ENCODE measurements around the gene PIK3C2B. TPM values are rescaled to one million over a fixed set of nuclear protein-coding genes. Genes with fewer than 3 reads are reported as not detected.
A peak's percentile ranks its signal among the peaks of the same experiment; 100 is the strongest.
"Not testable (repeated sequence)": the region's sequence is repeated elsewhere in the genome, so short reads cannot be mapped to it uniquely, and the experiment has no call there.

The PIK3C2B gene
- total RNA-seq, 3 donors from 2014 or later: 17.6 to 31.5 (median 24.9) TPM

GRCh38 chr1:204529371-204529895, 34.8 kb upstream of the PIK3C2B start:
- intact Hi-C loops (cut with DNase I; ENCODE audit: low total_unique reads): no loop called here
- Histone ChIP-seq H3K27ac (no peak overlapping the region), H3K9me3 (no peaks in the 10 kb centered on the region), H3K4me3 (no peak overlapping the region), H3K4me1 (no peaks in the 10 kb centered on the region), H3K36me3 (peaks cover 5% of the 10 kb centered on the region), H3K27me3 (no peaks in the 10 kb centered on the region)
- TF ChIP-seq, protein P1, sequence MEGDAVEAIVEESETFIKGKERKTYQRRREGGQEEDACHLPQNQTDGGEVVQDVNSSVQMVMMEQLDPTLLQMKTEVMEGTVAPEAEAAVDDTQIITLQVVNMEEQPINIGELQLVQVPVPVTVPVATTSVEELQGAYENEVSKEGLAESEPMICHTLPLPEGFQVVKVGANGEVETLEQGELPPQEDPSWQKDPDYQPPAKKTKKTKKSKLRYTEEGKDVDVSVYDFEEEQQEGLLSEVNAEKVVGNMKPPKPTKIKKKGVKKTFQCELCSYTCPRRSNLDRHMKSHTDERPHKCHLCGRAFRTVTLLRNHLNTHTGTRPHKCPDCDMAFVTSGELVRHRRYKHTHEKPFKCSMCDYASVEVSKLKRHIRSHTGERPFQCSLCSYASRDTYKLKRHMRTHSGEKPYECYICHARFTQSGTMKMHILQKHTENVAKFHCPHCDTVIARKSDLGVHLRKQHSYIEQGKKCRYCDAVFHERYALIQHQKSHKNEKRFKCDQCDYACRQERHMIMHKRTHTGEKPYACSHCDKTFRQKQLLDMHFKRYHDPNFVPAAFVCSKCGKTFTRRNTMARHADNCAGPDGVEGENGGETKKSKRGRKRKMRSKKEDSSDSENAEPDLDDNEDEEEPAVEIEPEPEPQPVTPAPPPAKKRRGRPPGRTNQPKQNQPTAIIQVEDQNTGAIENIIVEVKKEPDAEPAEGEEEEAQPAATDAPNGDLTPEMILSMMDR (IDR thresholded peaks at IDR 0.05): no peak
- no peak for TF ChIP-seq POLR2AphosphoS5 (IDR thresholded peaks at IDR 0.05)
- no peak for TF ChIP-seq POLR2A (IDR thresholded peaks at IDR 0.05)
- no peak for DNase-seq (ENCODE audit: low spot score in 2 of 2)

GRCh38 chr1:204528677-204529076, 34.1 kb upstream of the PIK3C2B start:
- TF ChIP-seq POLR2AphosphoS5 (IDR thresholded peaks at IDR 0.05): no peak
- TF ChIP-seq, protein P1 (IDR thresholded peaks at IDR 0.05): no peak
- no peak for TF ChIP-seq POLR2A (IDR thresholded peaks at IDR 0.05)
- DNase-seq (ENCODE audit: low spot score in 2 of 2): no peak
- Histone ChIP-seq H3K27me3 (no peaks in the 10 kb centered on the region), H3K36me3 (peaks cover 5% of the 10 kb centered on the region), H3K9me3 (no peaks in the 10 kb centered on the region), H3K27ac (no peak overlapping the region), H3K4me1 (no peaks in the 10 kb centered on the region), H3K4me3 (no peak overlapping the region)
- intact Hi-C loops (cut with DNase I; ENCODE audit: low total_unique reads): no loop called here

GRCh38 chr1:204528241-204528640, 33.6 kb upstream of the PIK3C2B start:
- H3K27me3 ChIP-seq: no peaks in the 10 kb centered on the region
- H3K36me3 ChIP-seq: peaks cover 5% of the 10 kb centered on the region
- no peak overlapping the region for H3K27ac ChIP-seq
- intact Hi-C loops (cut with DNase I; ENCODE audit: low total_unique reads): no loop called here
- DNase-seq (ENCODE audit: low spot score in 2 of 2): no peak
- H3K4me1 ChIP-seq: no peaks in the 10 kb centered on the region
- H3K4me3 ChIP-seq: no peak overlapping the region
- H3K9me3 ChIP-seq: no peaks in the 10 kb centered on the region
- TF ChIP-seq POLR2AphosphoS5 (IDR thresholded peaks at IDR 0.05): no peak
- TF ChIP-seq, protein P1 (IDR thresholded peaks at IDR 0.05): no peak
- no peak for TF ChIP-seq POLR2A (IDR thresholded peaks at IDR 0.05)

- no peak overlapping the region for H3K4me3 ChIP-seq
- intact Hi-C loops (cut with DNase I; ENCODE audit: low total_unique reads): no loop called here
- H3K27ac ChIP-seq: no peak overlapping the region
- H3K4me1 ChIP-seq: peaks cover 0 to 3% of the 10 kb centered on the region in 2 donors
- H3K27me3 ChIP-seq: no peaks in the 10 kb centered on the region
- H3K36me3 ChIP-seq: no peaks in the 10 kb centered on the region
- no peaks in the 10 kb centered on the region for H3K9me3 ChIP-seq
- no peak for DNase-seq (ENCODE audit: low spot score in 2 of 2)
- TF ChIP-seq POLR2AphosphoS5 (IDR thresholded peaks at IDR 0.05): no peak
- TF ChIP-seq, protein P1 (IDR thresholded peaks at IDR 0.05): no peak
- TF ChIP-seq POLR2A (IDR thresholded peaks at IDR 0.05): no peak
Measured at GRCh38 chr1:204524986-204525385, 30.4 kb upstream of the PIK3C2B start.

GRCh38 chr1:204523605-204524215, 29.1 kb upstream of the PIK3C2B start:
- no peak overlapping the region for H3K4me3 ChIP-seq
- no peak for DNase-seq (ENCODE audit: low spot score in 2 of 2)
- H3K36me3 ChIP-seq: no peaks in the 10 kb centered on the region

DNA sequence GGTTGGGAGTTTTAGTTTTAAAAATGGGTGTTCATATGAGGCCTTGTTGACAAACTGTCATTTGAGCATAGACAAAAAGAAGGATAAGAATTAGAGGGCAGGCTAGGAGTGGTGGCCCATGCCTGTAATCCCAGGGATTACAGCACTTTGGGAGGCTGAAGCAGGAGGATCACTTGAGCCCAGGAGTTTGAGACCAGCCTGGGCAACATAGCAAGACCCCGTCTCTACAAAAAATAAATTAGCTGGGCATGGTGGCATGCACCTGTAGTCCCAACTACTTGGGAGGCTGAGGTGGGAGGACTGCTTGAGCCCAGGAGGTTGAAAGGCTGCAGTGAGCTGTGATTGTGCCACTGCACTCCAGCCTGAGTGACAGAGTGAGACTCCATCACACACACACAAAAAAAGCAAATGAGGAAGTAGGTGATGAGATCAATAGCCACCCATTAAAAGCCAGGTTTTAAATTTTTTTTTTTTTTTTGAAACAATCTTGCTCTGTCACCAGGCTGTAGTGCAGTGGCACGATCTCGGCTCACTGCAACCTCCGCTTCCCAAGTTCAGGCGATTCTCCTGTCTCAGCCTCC, 27.4 kb upstream of the PIK3C2B start:
- H3K27me3 ChIP-seq; intact Hi-C loops (cut with DNase I; ENCODE audit: low total_unique reads); DNase-seq (ENCODE audit: low spot score in 2 of 2); H3K4me3 ChIP-seq; H3K36me3 ChIP-seq; H3K9me3 ChIP-seq: not testable (repeated sequence)
- H3K4me1 ChIP-seq: peaks cover 0 to 14% of the 10 kb centered on the region in 2 donors
- peak overlapping the region in 1 of 2 donors; percentile 60 for H3K27ac ChIP-seq

More at GRCh38 chr1:204523605-204524215, 29.1 kb upstream of the PIK3C2B start:
- Histone ChIP-seq H3K27me3 (no peaks in the 10 kb centered on the region), H3K27ac (no peak overlapping the region), H3K9me3 (no peaks in the 10 kb centered on the region), H3K4me1 (peaks cover 0 to 4% of the 10 kb centered on the region in 2 donors)
- TF ChIP-seq, protein P1 (IDR thresholded peaks at IDR 0.05): no peak
- TF ChIP-seq POLR2AphosphoS5 (IDR thresholded peaks at IDR 0.05) (no peak), POLR2A (IDR thresholded peaks at IDR 0.05) (no peak)
- intact Hi-C loops (cut with DNase I; ENCODE audit: low total_unique reads): no loop called here
